SK-N-SH (cell line): ENCODE data around the gene DCANP1. TPM values are rescaled to one million over a fixed set of nuclear protein-coding genes. Genes with fewer than 3 reads are reported as not detected.

Experiments
- CTCF ChIA-PET: fragments of 300-600, 350-600 bp; formaldehyde crosslinking; extraction: SDS; loops from one replicate; lab custom pipeline; 2021; lab: Yijun Ruan, JAX
- POLR2A ChIA-PET: fragments of 350-600 bp; sonication (Branson Sonifier 250); formaldehyde crosslinking; extraction: SDS; loops from one replicate; lab custom pipeline; 2020; ENCODE audit warnings: antibody characterized with exemption, inconsistent platforms; lab: Yijun Ruan, JAX
- DNase-seq: peaks from one replicate; pipeline ENCODE4 v3.0.0; 2012
- H2AFZ ChIP-seq: fragments of 200-600 bp; sonication (generic); 2 replicates; pipeline ENCODE4 v1.8.1; 2016; ENCODE audit warnings: antibody characterized with exemption, mild to moderate bottlenecking, low read depth
- H3F3A ChIP-seq: fragments of 200-600 bp; sonication (generic); replicated peaks from 2 replicates; pipeline ENCODE3; 2016; ENCODE audit warnings: antibody characterized with exemption, mild to moderate bottlenecking; ENCODE audit not compliant: insufficient read depth
- H3K27ac ChIP-seq, 2 experiments: fragments of 200-500 bp in 1 of 2; fragments of 200-600 bp in 1 of 2; sonication (Bioruptor generic) in 1 of 2; sonication (generic), shearing (Covaris generic) in 1 of 2; 2 replicates each; pipeline versions ENCODE4 v1.5.1 to v1.6.1; 2014 to 2016; ENCODE audit warnings: low read depth in 2 of 2, inconsistent platforms in 1 of 2, low read length in 1 of 2, mild to moderate bottlenecking in 1 of 2, mixed read lengths in 1 of 2
- H3K27me3 ChIP-seq: fragments of 200-600 bp; sonication (generic), shearing (Covaris generic); 2 replicates; pipeline ENCODE4 v1.6.1; 2016; ENCODE audit warnings: mixed run types; ENCODE audit not compliant: insufficient read depth
- H3K36me3 ChIP-seq, 2 experiments: fragments of 200-500 bp in 1 of 2; fragments of 200-600 bp in 1 of 2; sonication (Bioruptor generic) in 1 of 2; sonication (generic) in 1 of 2; replicated peaks in 1 of 2; 2 replicates each; pipeline versions ENCODE3 to v1.5.1; 2014 to 2016; ENCODE audit warnings: low read length in 1 of 2, mild to moderate bottlenecking in 1 of 2; ENCODE audit not compliant: insufficient read depth in 2 of 2, control insufficient read depth in 1 of 2
- H3K4me1 ChIP-seq, 2 experiments: fragments of 200-500 bp in 1 of 2; fragments of 200-600 bp in 1 of 2; sonication (Bioruptor generic) in 1 of 2; sonication (generic), shearing (Covaris generic) in 1 of 2; 2 replicates each; pipeline versions ENCODE4 v1.5.1 to v1.6.1; 2014 to 2016; ENCODE audit warnings: low read depth in 1 of 2, low read length in 1 of 2, mixed run types in 1 of 2; ENCODE audit not compliant: insufficient read depth in 2 of 2, control insufficient read depth in 1 of 2
- H3K4me2 ChIP-seq: fragments of 200-600 bp; sonication (generic), shearing (Covaris generic); 2 replicates; pipeline ENCODE4 v1.6.1; 2017; ENCODE audit warnings: mixed run types
- H3K4me3 ChIP-seq, 2 experiments: fragments of 200-500 bp in 1 of 2; fragments of 200-600 bp in 1 of 2; sonication (Bioruptor generic) in 1 of 2; sonication (generic), shearing (Covaris generic) in 1 of 2; 2 replicates each; pipeline versions ENCODE4 v1.5.1 to v1.8.1; 2014 to 2016; ENCODE audit warnings: low read depth in 2 of 2, inconsistent platforms in 1 of 2, low read length in 1 of 2, mild to moderate bottlenecking in 1 of 2, mixed read lengths in 1 of 2, moderate library complexity in 1 of 2
- H3K79me2 ChIP-seq: fragments of 200-600 bp; sonication (generic); 2 replicates; pipeline ENCODE4 v1.8.1; 2017; ENCODE audit warnings: mild to moderate bottlenecking; ENCODE audit not compliant: insufficient read depth
- H3K9ac ChIP-seq: fragments of 200-600 bp; sonication (generic); 2 replicates; pipeline ENCODE4 v1.6.1; 2017; ENCODE audit warnings: mixed run types
- H3K9me2 ChIP-seq: fragments of 200-600 bp; sonication (generic); 2 replicates; pipeline ENCODE4 v1.6.1; 2017; ENCODE audit warnings: mixed run types
- H3K9me3 ChIP-seq: fragments of 200-600 bp; sonication (generic); 2 replicates; pipeline ENCODE4 v1.6.1; 2017; ENCODE audit warnings: mixed run types, mild to moderate bottlenecking, moderate library complexity
- H4K20me1 ChIP-seq: fragments of 200-600 bp; sonication (generic); 2 replicates; pipeline ENCODE4 v1.6.1; 2017; ENCODE audit warnings: mild to moderate bottlenecking, mixed run types; ENCODE audit not compliant: insufficient read depth
- CHD2 ChIP-seq: fragments of 150-350 bp; IDR thresholded peaks from 2 replicates; pipeline ENCODE4 v1.6.1; 2018; ENCODE audit warnings: low read length; ENCODE audit not compliant: partially characterized antibody
- EP300 ChIP-seq, 2 experiments: IDR thresholded peaks; 2 replicates each; pipeline versions ENCODE4 v1.4.0 to v1.6.1; 2012; ENCODE audit warnings: borderline replicate concordance in 1 of 2, low read depth in 1 of 2, low read length in 1 of 2
- EZH2phosphoT487 ChIP-seq: fragments of 200-600 bp; sonication (generic); IDR thresholded peaks from 2 replicates; pipeline ENCODE4 v1.6.1; 2017; ENCODE audit warnings: low read depth, mixed run types, mild to moderate bottlenecking, antibody characterized with exemption, moderate library complexity, borderline replicate concordance
- FOXJ3 ChIP-seq: sonication (generic); formaldehyde crosslinking; IDR thresholded peaks from 2 replicates; pipeline ENCODE4 v1.5.1; 2020; ENCODE audit warnings: mild to moderate bottlenecking, missing genetic modification reagents
- GABPA ChIP-seq: IDR thresholded peaks from 2 replicates; pipeline ENCODE4 v1.4.0; 2012; ENCODE audit warnings: low read depth, mild to moderate bottlenecking
- MAX ChIP-seq: IDR thresholded peaks from 2 replicates; pipeline ENCODE4 v1.4.0; 2012; ENCODE audit warnings: low read depth
- MEF2A ChIP-seq: IDR thresholded peaks from 2 replicates; pipeline ENCODE4 v1.4.0; 2012; ENCODE audit warnings: low read depth, borderline replicate concordance
- MXI1 ChIP-seq: IDR thresholded peaks from 2 replicates; pipeline ENCODE4 v1.6.1; 2012; ENCODE audit warnings: mild to moderate bottlenecking, low read depth, low read length, improper control_type of control experiment
- NFIC ChIP-seq: IDR thresholded peaks from 2 replicates; pipeline ENCODE4 v1.4.0; 2012; ENCODE audit warnings: borderline replicate concordance
- NRF1 ChIP-seq: IDR thresholded peaks from 2 replicates; pipeline ENCODE4 v1.6.1; 2012; ENCODE audit warnings: low read depth, mild to moderate bottlenecking, low read length
- PBX3 ChIP-seq: IDR thresholded peaks from 2 replicates; pipeline ENCODE4; 2012
- RAD21 ChIP-seq: IDR thresholded peaks from 2 replicates; pipeline ENCODE4 v1.6.1; 2012; ENCODE audit warnings: mild to moderate bottlenecking, low read length
- RFX5 ChIP-seq: IDR thresholded peaks from 2 replicates; pipeline ENCODE4 v1.6.1; 2012; ENCODE audit warnings: mild to moderate bottlenecking, improper control_type of control experiment, low read length
- SIN3A ChIP-seq: IDR thresholded peaks from 2 replicates; pipeline ENCODE4 v1.6.1; 2012; ENCODE audit warnings: low read depth, mild to moderate bottlenecking, low read length, moderate library complexity, borderline replicate concordance
- TAF1 ChIP-seq: IDR thresholded peaks from 2 replicates; pipeline ENCODE4 v1.6.1; 2012; ENCODE audit warnings: low read depth, mild to moderate bottlenecking, low read length, moderate library complexity, borderline replicate concordance
- TEAD4 ChIP-seq: IDR thresholded peaks from 2 replicates; pipeline ENCODE4 v1.4.0; 2012; ENCODE audit warnings: mild to moderate bottlenecking, borderline replicate concordance; ENCODE audit not compliant: insufficient read depth
- ZBTB33 ChIP-seq: IDR thresholded peaks from 2 replicates; pipeline ENCODE4 v1.4.0; 2012; ENCODE audit warnings: low read depth, borderline replicate concordance
- WGBS: methylation state at CpG from one replicate; pipeline ENCODE4 v1.1.6; 2017; ENCODE audit warnings: low lambda C conversion rate; 5-methylcytosine and 5-hydroxymethylcytosine counted together
- polyA plus RNA-seq, 3 experiments: library from polyadenylated mRNA; depleted of rRNA; stranded (reverse); fragments of >200 nt; gene quantifications; 2 replicates each; pipeline ENCODE4 v1.2.3, GENCODE V29; 2012

DCANP1 gene
- polyA plus RNA-seq, 1 of the 3 experiments (the other 2 are of a cell fraction): not detected

GRCh38 chr5:135481387-135481786 lies 34.2 kb upstream of the DCANP1 start:
- TF ChIP-seq ZBTB33 (no peak), PBX3 (no peak), NFIC (no peak), MXI1 (no peak), NRF1 (no peak), CHD2 (no peak), EZH2phosphoT487 (no peak), TEAD4 (no peak), RFX5 (no peak), MEF2A (no peak), FOXJ3 (CRISPR knock-in tag) (no peak), GABPA (no peak), EP300 (IDR thresholded peaks at IDR 0.05; ENCODE audit: borderline replicate concordance in 1 of 2, low read depth in 1 of 2, low read length in 1 of 2) (no peak), TAF1 (no peak), RAD21 (no peak), MAX (no peak), SIN3A (no peak)
- TF ChIP-seq, all 33 proteins: peak for 0
- Histone ChIP-seq H4K20me1 (no peaks in the 10 kb centered on the region), H3F3A (no peaks in the 10 kb centered on the region), H3K36me3 (no peaks in the 10 kb centered on the region), H3K27ac (no peak overlapping the region), H2AFZ (no peak overlapping the region), H3K27me3 (no peaks in the 10 kb centered on the region; the same call in none of the 2 replicates), H3K9me3 (no peaks in the 10 kb centered on the region), H3K4me3 (no peak overlapping the region), H3K4me1 (peaks cover 0 to 2% of the 10 kb centered on the region in 2 experiments; a peak in 1 of 4 replicates), H3K79me2 (no peaks in the 10 kb centered on the region), H3K4me2 (no peak overlapping the region), H3K9me2 (no peaks in the 10 kb centered on the region), H3K9ac (no peak overlapping the region)
- POLR2A ChIA-PET: no interaction called here
- 61% methylated on average over 5 of the region's 5 CpGs for WGBS
- CTCF ChIA-PET: interaction anchor here (3.6 kb wide), 1 partner anchor 16 kb away, joined by 33 read pairs; no protein-coding TSS in a partner anchor
- DNase-seq: no peak
